DLD1 (cell line): ENCODE measurements around the gene BAIAP2.

Experiments
- in situ Hi-C: cut with HindIII; loops from 2 replicates; pipeline ENCODE4 v1.10.0; 2017; ENCODE audit warnings: low sequenced_read_pairs

The BAIAP2 gene

DNA sequence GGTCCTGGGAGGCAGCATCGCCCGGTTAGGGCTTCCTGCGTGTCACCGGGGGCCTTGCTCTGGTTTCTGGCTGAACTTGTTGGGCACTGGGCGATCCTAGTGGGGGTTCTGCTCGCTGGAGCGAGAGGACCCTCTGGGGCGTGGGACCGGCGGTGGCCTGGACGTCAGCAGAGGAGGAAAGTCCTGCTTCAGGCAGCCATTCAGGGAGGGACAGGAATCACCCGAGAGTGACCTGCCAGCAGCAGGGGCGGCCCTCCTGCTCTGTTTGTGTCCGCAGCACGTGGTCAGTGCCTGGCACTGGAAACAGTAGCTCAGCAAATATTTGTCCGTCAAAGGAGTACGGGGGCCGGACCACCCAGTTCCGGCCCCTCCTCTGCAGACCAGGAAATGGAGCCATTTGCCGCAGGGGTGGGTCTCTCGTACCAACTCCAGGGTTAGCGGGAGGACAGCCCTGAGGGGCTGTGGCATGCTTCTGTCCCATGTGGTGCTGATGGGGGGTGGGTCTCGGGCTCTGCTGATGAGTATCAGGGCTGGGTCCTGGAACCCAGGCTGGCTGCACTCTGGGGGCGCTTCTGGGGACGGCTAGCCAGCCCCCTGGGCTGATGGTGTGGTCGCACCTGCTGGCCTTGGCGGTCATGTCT is 48.3 kb downstream of the BAIAP2 start:
- in situ Hi-C loops = no loop called here

GRCh38 chr17:81084680-81085419 is 49.9 kb downstream of the BAIAP2 start:
- in situ Hi-C loops = no loop called here

GRCh38 chr17:81085420-81085911 is 50.5 kb downstream of the BAIAP2 start:
- in situ Hi-C loops = no loop called here

- in situ Hi-C loops = no loop called here
Observed at GRCh38 chr17:81086789-81087551, 52.0 kb downstream of the BAIAP2 start.

GRCh38 chr17:81090361-81091136 is 55.6 kb downstream of the BAIAP2 start:
- in situ Hi-C loops = no loop called here

- in situ Hi-C loops = no loop called here
Observed at GRCh38 chr17:81091154-81091553, 56.2 kb downstream of the BAIAP2 start.

DNA sequence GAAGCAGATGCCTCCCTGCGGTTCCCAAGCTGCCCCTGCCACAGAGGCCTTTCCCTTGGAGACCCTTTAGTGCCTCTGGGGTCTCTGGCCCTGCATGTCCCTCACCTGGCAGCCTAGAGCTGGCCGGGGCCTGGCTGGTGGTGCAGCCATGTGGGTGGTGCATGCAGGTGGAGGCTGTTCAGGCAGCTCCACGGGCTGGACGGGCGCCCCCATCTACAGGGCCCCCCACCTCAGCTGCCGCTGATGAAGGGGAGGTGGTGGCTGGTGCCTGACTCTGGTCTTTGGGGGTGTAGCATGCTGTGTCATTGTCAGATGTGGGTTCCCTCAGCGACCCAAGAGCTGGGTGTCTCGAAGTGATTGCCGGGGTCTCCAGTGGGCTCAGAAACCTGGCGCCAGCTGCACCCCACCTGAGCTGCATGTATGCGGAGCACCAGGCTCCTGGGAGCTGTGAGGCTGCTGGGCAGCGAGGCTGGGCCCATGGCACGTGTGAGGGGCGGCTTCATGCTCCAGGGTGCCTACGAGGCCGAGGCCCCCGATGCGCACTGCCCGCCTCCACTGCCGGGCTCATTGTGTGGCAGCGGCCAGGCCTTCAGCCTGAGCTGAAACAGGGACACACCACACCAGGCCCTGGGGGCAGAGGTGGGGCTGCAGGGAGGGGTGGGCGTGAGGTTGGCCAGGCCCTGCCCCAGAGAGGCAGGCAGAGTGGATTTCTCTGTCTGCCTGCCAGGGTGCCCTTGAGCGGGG is 57.0 kb downstream of the BAIAP2 start:
- in situ Hi-C loops = no loop called here

DNA sequence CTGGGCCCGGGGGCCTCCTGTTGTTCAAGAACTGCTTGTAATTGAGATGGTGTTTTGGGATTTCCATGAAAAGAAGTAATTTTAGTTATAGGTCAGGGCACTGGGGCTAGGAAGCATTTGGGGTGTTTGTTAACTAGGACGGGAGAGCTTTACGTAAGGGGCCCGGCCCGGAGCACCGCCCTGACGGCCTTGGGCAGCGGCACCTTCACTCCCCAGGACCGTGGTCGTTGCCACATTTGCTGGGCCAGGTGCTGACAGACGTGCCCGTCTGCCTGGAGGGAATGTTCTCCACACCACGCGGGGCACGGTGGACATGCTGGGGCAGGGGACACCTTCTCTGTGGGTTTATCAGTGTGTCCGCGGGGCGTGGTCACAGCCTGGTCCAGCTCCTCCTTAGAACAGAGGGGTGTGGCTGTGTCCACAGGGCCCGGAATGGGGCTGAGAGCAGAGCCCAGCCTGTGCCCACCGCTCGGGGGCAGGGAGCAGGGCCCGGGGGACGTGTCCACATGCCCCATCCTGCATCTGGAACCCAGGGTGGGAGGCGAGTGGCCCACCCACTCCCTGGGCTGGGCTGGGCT is 57.7 kb downstream of the BAIAP2 start:
- in situ Hi-C loops = no loop called here

DNA sequence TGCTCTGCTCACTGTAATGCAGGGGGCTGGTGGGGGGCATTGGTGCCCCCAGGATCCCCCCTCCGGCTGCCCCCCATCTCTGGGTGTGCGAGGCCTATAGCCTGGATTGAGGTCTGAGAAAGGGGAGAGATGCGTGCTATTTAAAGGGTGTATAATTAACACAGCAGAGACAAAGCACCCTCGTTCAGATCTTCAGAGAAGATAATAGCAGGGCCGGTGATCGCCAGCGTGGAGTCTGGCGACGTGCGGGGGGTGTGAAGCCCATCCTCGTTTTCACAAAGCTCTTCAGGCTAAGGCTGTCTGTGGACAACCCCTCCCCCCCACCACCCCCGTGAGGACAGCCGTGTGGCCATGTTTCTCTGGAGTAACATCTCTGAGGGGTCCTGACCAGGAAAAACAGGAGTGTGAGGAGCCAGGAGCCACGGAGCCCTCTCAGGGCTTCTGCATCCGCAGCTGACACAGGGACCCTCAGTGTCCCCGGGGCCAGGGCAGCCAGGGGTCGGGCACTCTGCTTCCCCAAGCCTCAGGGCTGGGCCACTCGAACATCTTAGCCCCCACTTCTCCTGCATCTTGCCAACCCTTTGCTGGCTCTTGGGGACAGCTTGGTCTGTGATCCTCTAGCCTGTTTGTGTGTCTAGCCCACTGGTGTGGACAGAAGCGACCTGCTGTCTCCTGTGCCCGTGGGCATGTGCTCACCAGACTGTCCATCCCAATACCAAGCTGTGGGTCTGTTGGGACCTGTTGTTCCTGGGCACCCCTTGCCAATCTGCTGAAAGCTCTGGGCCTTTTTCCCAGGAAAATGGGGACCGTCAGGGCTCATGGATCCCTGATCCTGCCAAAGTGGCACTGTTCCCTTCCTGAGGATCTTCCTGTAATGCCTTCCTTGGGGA is 58.9 kb downstream of the BAIAP2 start:
- in situ Hi-C loops = no loop called here

- in situ Hi-C loops = no loop called here
Observed at GRCh38 chr17:81094509-81095382, 59.8 kb downstream of the BAIAP2 start.

- in situ Hi-C loops = no loop called here
Observed at GRCh38 chr17:81095383-81095762, 60.4 kb downstream of the BAIAP2 start.

DNA sequence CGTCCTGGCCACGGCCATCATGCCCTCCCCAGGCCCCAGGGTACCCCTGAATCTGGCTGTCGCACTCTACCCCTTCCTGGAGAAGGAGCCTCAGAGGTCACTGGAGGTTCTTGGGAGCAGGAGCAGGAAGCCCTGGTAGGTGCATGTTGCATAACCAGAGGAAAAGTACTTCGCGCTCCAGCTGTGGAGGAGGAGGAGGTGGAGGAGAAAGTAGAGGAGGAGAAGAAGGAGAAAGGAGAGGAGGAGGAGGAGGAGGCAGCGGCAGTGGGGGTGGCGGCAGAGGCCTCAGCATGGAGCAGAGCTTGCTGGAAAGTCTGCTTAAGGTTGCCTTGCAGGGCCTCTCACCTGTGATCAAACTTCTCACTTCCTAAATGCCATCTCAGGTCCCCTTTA is 61.8 kb downstream of the BAIAP2 start:
- in situ Hi-C loops = no loop called here

GRCh38 chr17:81097134-81097942 is 62.4 kb downstream of the BAIAP2 start:
- in situ Hi-C loops = no loop called here

DNA sequence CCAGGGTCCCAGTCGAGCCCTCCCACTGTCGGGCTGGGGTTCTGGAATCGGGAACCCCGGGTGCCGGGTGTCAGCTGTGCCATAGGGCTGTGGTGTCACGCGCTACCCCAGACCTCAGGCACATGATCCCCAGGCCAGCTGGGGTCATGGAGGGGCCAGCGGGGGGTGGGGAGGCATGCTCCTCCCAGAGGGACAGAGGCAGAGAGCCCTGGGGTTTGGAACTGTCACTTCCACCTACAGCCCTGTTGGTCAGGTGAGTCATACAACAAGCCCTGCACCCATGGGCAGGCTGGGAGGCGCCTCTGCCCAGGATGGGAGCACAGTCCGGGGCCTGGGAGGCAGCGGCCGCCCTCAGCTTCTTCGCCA is 63.0 kb downstream of the BAIAP2 start:
- in situ Hi-C loops = no loop called here

GRCh38 chr17:81099888-81100287 is 64.9 kb downstream of the BAIAP2 start:
- in situ Hi-C loops = no loop called here

DNA sequence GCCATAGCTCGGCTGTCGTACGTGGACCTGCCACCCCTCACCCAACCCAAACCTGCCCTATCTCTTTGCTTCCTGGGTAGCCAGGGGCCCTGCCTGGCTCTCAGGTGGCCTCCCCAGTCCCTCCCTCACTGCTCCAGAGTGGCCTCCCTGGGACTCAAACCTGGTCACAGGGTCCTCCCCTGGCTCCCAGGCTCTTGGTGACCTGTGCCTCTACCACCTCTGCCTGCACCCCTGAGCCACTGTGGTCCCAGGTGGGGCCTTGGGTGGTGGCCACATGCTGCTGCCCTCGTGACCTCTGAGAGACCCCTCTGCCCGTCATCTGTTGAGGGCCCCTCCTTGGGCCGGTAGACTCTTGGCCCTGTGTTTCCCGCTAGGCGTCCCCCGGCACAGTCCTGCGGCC is 65.7 kb downstream of the BAIAP2 start:
- in situ Hi-C loops = no loop called here

- in situ Hi-C loops = no loop called here
Observed at GRCh38 chr17:81101614-81102306, 66.8 kb downstream of the BAIAP2 start.
